GM12878 (cell line): Measurements from ENCODE around the gene UBE2QL1. TPM values are rescaled to one million over a fixed set of nuclear protein-coding genes. Genes with fewer than 3 reads are reported as not detected.
A peak's percentile ranks its signal among the peaks of the same experiment; 100 is the strongest.

Experiments used
- ATAC-seq: fragments of 200-7000 bp; cut with Tn5 transposase; 3 replicates; pipeline ENCODE4 v1.9.1; 2020; ENCODE audit warnings: mild to moderate bottlenecking, moderate library complexity
- BruUV-seq: library from RNA; stranded (reverse); fragments of 400-500 nt; replicated peaks from 2 replicates; lab custom pipeline; 2021; lab: Mats Ljungman, UMichigan
- CTCF ChIA-PET: fragments of 300-600 bp; sonication (Branson Sonifier 250); formaldehyde crosslinking; extraction: SDS; loops from one replicate; lab custom pipeline; 2021; ENCODE audit warnings: inconsistent platforms; lab: Yijun Ruan, JAX
- POLR2A ChIA-PET: fragments of 350-600 bp; formaldehyde crosslinking; extraction: SDS; loops from one replicate; lab custom pipeline; 2021; ENCODE audit warnings: inconsistent platforms; lab: Charles Lee
- RAD21 ChIA-PET: fragments of 300-600 bp; sonication (Branson Sonifier 250); formaldehyde crosslinking; loops from one replicate; lab custom pipeline; 2023; ENCODE audit warnings: antibody characterized with exemption; ENCODE audit not compliant: unreplicated experiment; lab: Charles Lee
- SMC1A ChIA-PET: fragments of 300-600 bp; sonication (Branson Sonifier 250); formaldehyde crosslinking; loops from one replicate; lab custom pipeline; 2023; ENCODE audit not compliant: unreplicated experiment, uncharacterized antibody; lab: Charles Lee
- DNase-seq: peaks from one replicate; pipeline ENCODE4 v3.0.0-alpha.2; 2011; ENCODE audit warnings: low read depth, low spot score
- FAIRE-seq: peaks from 3 replicates; lab custom pipeline; 2011; peaks lifted over from hg19 to GRCh38; lab: Jason Lieb, UNC
- H2AFZ ChIP-seq: 2 replicates; pipeline ENCODE4 v1.6.0; 2011; ENCODE audit warnings: low read depth, low read length, control low read depth; ENCODE audit not compliant: control insufficient read depth
- H3K27ac ChIP-seq: 2 replicates; pipeline ENCODE4 v1.5.1; 2011; ENCODE audit warnings: control low read depth; ENCODE audit not compliant: control insufficient read depth, insufficient read depth
- H3K27me3 ChIP-seq, 2 experiments: replicated peaks in 1 of 2; 2 replicates each; pipeline versions ENCODE4 v1.6.0 to v1.6.1; 2011; ENCODE audit warnings: low read length in 1 of 2; ENCODE audit not compliant: control insufficient read depth in 2 of 2, insufficient read depth in 2 of 2
- H3K36me3 ChIP-seq, 2 experiments: 2 replicates each; pipeline ENCODE4 v1.5.1; 2011; ENCODE audit warnings: low read length in 1 of 2; ENCODE audit not compliant: control insufficient read depth in 2 of 2, insufficient read depth in 2 of 2
- H3K4me1 ChIP-seq: 2 replicates; pipeline ENCODE4 v1.6.1; 2011; ENCODE audit warnings: mild to moderate bottlenecking, low read length, moderate library complexity, mixed read lengths; ENCODE audit not compliant: control insufficient read depth, insufficient read depth
- H3K4me2 ChIP-seq: 2 replicates; pipeline ENCODE4 v1.6.0; 2011; ENCODE audit warnings: control low read depth; ENCODE audit not compliant: control insufficient read depth, insufficient read depth
- H3K4me3 ChIP-seq: fragments of 200-600 bp; sonication (generic); 2 replicates; pipeline ENCODE4 v1.5.1; 2016
- H3K79me2 ChIP-seq: 2 replicates; pipeline ENCODE4 v1.6.0; 2011; ENCODE audit warnings: low read length; ENCODE audit not compliant: control insufficient read depth, insufficient read depth
- H3K9ac ChIP-seq: 2 replicates; pipeline ENCODE4 v1.8.0; 2011; ENCODE audit warnings: low read length, control low read depth, mixed read lengths; ENCODE audit not compliant: control insufficient read depth, insufficient read depth
- H3K9me3 ChIP-seq: replicated peaks from 3 replicates; pipeline ENCODE4 v1.5.1; 2011; ENCODE audit warnings: mild to moderate bottlenecking, low read length; ENCODE audit not compliant: control insufficient read depth, insufficient read depth
- H4K20me1 ChIP-seq: 2 replicates; pipeline ENCODE4 v1.6.0; 2011; ENCODE audit not compliant: control insufficient read depth, insufficient read depth
- CTCF ChIP-seq, 3 experiments: IDR thresholded peaks in 2 of 3; conservative IDR thresholded peaks in 1 of 3; 2 replicates each; pipeline ENCODE4 v1.5.1; 2011; ENCODE audit warnings: low read depth in 3 of 3, low read length in 3 of 3, mild to moderate bottlenecking in 3 of 3, control low read depth in 2 of 3, moderate library complexity in 2 of 3, inconsistent platforms in 1 of 3, mixed read lengths in 1 of 3; ENCODE audit not compliant: control insufficient read depth in 2 of 3, insufficient read depth in 1 of 3; ENCODE audit errors: extremely low read depth in 1 of 3
- E2F8 ChIP-seq: fragments of 450-650 bp; IDR thresholded peaks from 2 replicates; pipeline ENCODE4 v1.6.1; 2018; ENCODE audit warnings: mild to moderate bottlenecking, low read depth, moderate library complexity; ENCODE audit not compliant: partially characterized antibody
- EGR1 ChIP-seq, 2 experiments: IDR thresholded peaks; 1 replicate in 1 of 2; 2 replicates in 1 of 2; pipeline ENCODE4 v1.6.1; 2011 to 2012; ENCODE audit warnings: low read depth in 2 of 2, low read length in 2 of 2, borderline replicate concordance in 1 of 2, mild to moderate bottlenecking in 1 of 2, moderate library complexity in 1 of 2
- FOXM1 ChIP-seq: IDR thresholded peaks from 2 replicates; pipeline ENCODE4 v1.6.1; 2012; ENCODE audit warnings: low read depth, mild to moderate bottlenecking, inconsistent platforms, low read length, moderate library complexity
- HDAC6 ChIP-seq: fragments of 200-600 bp; sonication (generic); IDR thresholded peaks from one replicate; pipeline ENCODE4 v1.8.0; 2017; ENCODE audit warnings: antibody characterized with exemption; ENCODE audit not compliant: unreplicated experiment
- MYB ChIP-seq: fragments of 150-350 bp; IDR thresholded peaks from 2 replicates; pipeline ENCODE4 v1.6.1; 2014; ENCODE audit warnings: mild to moderate bottlenecking, low read depth, low read length, borderline replicate concordance
- PML ChIP-seq: IDR thresholded peaks from 2 replicates; pipeline ENCODE4 v1.6.1; 2012; ENCODE audit warnings: low read length, inconsistent platforms
- RCOR1 ChIP-seq: conservative IDR thresholded peaks from 2 replicates; pipeline ENCODE4 v1.6.1; 2012; ENCODE audit warnings: low read depth, low read length, improper control_type of control experiment
- REST ChIP-seq: IDR thresholded peaks from 2 replicates; pipeline ENCODE4 v1.6.1; 2012; ENCODE audit warnings: mild to moderate bottlenecking, low read depth, low read length
- SMC3 ChIP-seq: IDR thresholded peaks from 2 replicates; pipeline ENCODE4 v1.6.1; 2011; ENCODE audit warnings: low read length, improper control_type of control experiment, borderline replicate concordance
- ZNF687 ChIP-seq: fragments of 450-650 bp; IDR thresholded peaks from 2 replicates; pipeline ENCODE4 v1.6.1; 2017; ENCODE audit warnings: mild to moderate bottlenecking, moderate library complexity
- WGBS: methylation state at CpG from one replicate; pipeline ENCODE4 v1.1.6; 2016; ENCODE audit warnings: low lambda C conversion rate; ENCODE audit not compliant: insufficient replicate concordance, insufficient coverage; ENCODE audit errors: missing lambda C conversion rate; 5-methylcytosine and 5-hydroxymethylcytosine counted together
- in situ Hi-C: fragments of 300-500 bp; cut with MboI; formaldehyde crosslinking; loops from 9 replicates; pipeline ENCODE4 v1.14.3; 2018; ENCODE audit warnings: mixed read lengths
- intact Hi-C: fragments of 100-400 bp; cut with micrococcal nuclease; formaldehyde crosslinking; loops from one replicate; pipeline ENCODE4 v1.14.2; 2022; ENCODE audit not compliant: unreplicated experiment
- polyA plus RNA-seq, 11 experiments: library from polyadenylated mRNA; depleted of rRNA in 4 of 11; unstranded in 6 of 11; stranded (reverse) in 5 of 11; fragments of >200 nt; fragmentation: Nextera tagmentation in 4 of 11; fragmentation: Illumina TruSeq in 1 of 11; extraction: Ambion mirVana in 4 of 11; extraction: Trizol in 1 of 11; gene quantifications; 1 replicate in 1 of 11; 2 replicates in 10 of 11; pipeline versions ENCODE4 v1.2.1 to v1.2.3, GENCODE V29; 2011 to 2016; ENCODE audit warnings: inconsistent platforms in 2 of 11, missing spikeins in 2 of 11, low read depth in 1 of 11
- total RNA-seq, 4 experiments: library from RNA; depleted of rRNA in 3 of 4; stranded (reverse); fragments of >200 nt in 3 of 4; fragmentation: Illumina TruSeq in 1 of 4; extraction: Trizol in 1 of 4; gene quantifications; 2 replicates each; pipeline versions ENCODE4 v1.2.1 to v1.2.3, GENCODE V29; 2013 to 2021

The UBE2QL1 gene
- total and polyA plus RNA-seq, 10 of the 15 experiments (the other 5 are each of a cell fraction or from before 2014, with no cell fraction given) = 0.03 to 0.62 (median 0.04) TPM; not detected in 6

GRCh38 chr5:6525910-6526309, 77.3 kb downstream of the UBE2QL1 start:
- Histone ChIP-seq H3K36me3 (no peaks in the 10 kb centered on the region), H3K4me2 (no peak overlapping the region), H3K4me1 (no peaks in the 10 kb centered on the region), H2AFZ (no peak overlapping the region), H4K20me1 (no peaks in the 10 kb centered on the region), H3K4me3 (no peak overlapping the region), H3K79me2 (no peaks in the 10 kb centered on the region), H3K27me3 (peaks cover 0 to 4% of the 10 kb centered on the region in 2 experiments; a peak in 1 of 4 replicates), H3K9ac (no peak overlapping the region), H3K9me3 (no peaks in the 10 kb centered on the region), H3K27ac (no peak overlapping the region)
- ATAC-seq = peak; percentile 82
- CTCF ChIA-PET = no interaction called here
- WGBS = 58% methylated on average over 9 of the region's 9 CpGs
- SMC1A ChIA-PET = no interaction called here
- intact Hi-C loops (loop anchor here (2.0 to 5.0 kb wide), 2 partner anchors 147 to 234 kb away; partner anchors contain the start of gene MED10), in situ Hi-C loops (no loop called here)
- RAD21 ChIA-PET = no interaction called here
- no peak for FAIRE-seq
- no peak for DNase-seq
- BruUV-seq = no TSS peak
- POLR2A ChIA-PET = no interaction called here
- TF ChIP-seq HDAC6 (no peak), EGR1 (IDR thresholded peaks at IDR 0.05; ENCODE audit: borderline replicate concordance in 1 of 2, low read depth in 2 of 2, low read length in 2 of 2) (no peak), PML (no peak), E2F8 (no peak), ZNF687 (no peak), FOXM1 (no peak), REST (no peak), RCOR1 (no peak), CTCF (IDR thresholded peaks at IDR 0.05 in 2 of 3, conservative IDR thresholded peaks at IDR 0.05 in 1 of 3; ENCODE audit: control insufficient read depth in 2 of 3, extremely low read depth in 1 of 3, insufficient read depth in 1 of 3, low read depth in 3 of 3, low read length in 3 of 3) (peak; percentile 40 to 68 (median 43); a peak in 4 of 6 replicates), SMC3 (peak; percentile 69; the same call in 1 of the 2 replicates), MYB (no peak)
